BLaER1 (cell line): ENCODE results near the gene AGAP3.

Experiments
- H3K27ac ChIP-seq: shearing (Covaris generic); formaldehyde crosslinking; 2 replicates; pipeline ENCODE4 v1.8.1; 2022
- H3K27me3 ChIP-seq: shearing (Covaris generic); formaldehyde crosslinking; 2 replicates; pipeline ENCODE4 v1.8.1; 2022
- H3K36me3 ChIP-seq: shearing (Covaris generic); formaldehyde crosslinking; 2 replicates; pipeline ENCODE4 v1.8.1; 2022
- H3K4me1 ChIP-seq: shearing (Covaris generic); formaldehyde crosslinking; 2 replicates; pipeline ENCODE4 v1.8.1; 2022
- H3K4me2 ChIP-seq: shearing (Covaris generic); formaldehyde crosslinking; 2 replicates; pipeline ENCODE4 v1.8.1; 2022
- H3K4me3 ChIP-seq: shearing (Covaris generic); formaldehyde crosslinking; 2 replicates; pipeline ENCODE4 v1.8.1; 2022
- H3K9ac ChIP-seq: shearing (Covaris generic); formaldehyde crosslinking; 2 replicates; pipeline ENCODE4 v1.8.1; 2022
- H3K9me3 ChIP-seq: shearing (Covaris generic); formaldehyde crosslinking; 2 replicates; pipeline ENCODE4 v1.8.1; 2022
- H4K20me1 ChIP-seq: shearing (Covaris generic); formaldehyde crosslinking; 2 replicates; pipeline ENCODE4 v1.8.1; 2022
- Cebpa-rat ChIP-seq: shearing (Covaris generic); IDR thresholded peaks from 2 replicates; pipeline ENCODE4 v1.8.1; 2022

AGAP3 gene

DNA sequence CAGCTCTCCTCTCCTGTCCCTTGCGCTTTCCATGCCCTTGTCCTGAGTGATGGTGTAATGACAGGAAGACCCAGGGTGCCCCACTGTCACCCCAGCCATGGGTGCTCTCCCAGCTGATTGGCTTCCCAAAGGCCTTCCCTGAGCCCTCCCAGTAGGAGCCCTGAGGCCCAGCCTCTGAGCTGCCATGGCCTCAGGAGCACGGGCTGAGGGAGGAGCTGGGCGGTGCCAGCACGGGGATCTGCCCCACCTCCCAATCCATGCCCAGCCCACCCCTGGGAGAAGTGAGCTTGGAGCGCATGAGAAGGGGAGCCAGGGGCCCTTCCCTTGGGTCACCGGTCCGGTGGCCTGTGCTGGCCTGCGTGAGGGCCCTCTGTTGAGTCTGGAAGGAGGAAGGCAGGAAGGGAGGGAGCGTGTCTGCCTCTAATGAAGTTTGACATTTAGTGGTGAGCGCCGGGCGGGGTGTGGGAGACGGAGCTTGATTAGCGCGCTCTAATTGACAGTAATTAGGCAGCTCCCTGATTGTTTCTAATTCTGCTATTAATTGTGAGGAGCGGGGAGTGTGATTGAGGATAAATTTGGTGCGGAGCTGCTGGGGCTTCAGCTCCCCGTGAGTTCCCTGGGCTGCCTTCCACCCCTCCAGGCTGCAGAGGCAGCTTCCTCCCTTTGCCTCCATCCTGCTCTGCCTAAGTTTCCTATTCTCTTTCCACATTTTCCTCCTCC, 53.0 kb downstream of the AGAP3 start:
- Histone ChIP-seq H4K20me1 (peaks cover 40% of the 10 kb centered on the region), H3K27me3 (no peaks in the 10 kb centered on the region), H3K36me3 (peaks cover 91% of the 10 kb centered on the region), H3K9ac (no peak overlapping the region), H3K9me3 (no peaks in the 10 kb centered on the region), H3K4me2 (no peak overlapping the region), H3K4me1 (peaks cover 19% of the 10 kb centered on the region), H3K27ac (no peak overlapping the region), H3K4me3 (no peak overlapping the region)
- TF ChIP-seq Cebpa-rat = no peak

DNA sequence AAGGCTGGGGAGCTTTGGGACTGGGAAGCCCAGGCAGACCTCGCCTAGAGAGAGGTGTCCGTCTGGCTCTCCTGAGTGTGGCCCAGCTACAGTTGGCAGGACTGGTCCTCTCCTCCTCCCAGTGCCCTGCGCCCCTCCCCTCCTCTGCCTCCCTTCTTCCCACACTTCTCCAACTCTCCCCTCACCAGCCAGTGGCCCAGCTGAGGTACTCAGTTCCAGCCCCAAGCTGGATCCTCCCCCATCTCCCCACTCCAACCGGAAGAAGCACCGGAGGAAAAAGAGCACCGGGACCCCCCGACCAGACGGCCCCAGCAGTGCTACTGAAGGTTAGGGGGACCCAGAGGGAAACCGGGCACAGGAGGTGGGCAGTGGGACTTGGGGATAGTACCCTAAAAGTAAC, 53.5 kb downstream of the AGAP3 start:
- TF ChIP-seq Cebpa-rat = no peak
- Histone ChIP-seq H3K9me3 (no peaks in the 10 kb centered on the region), H3K9ac (no peak overlapping the region), H3K36me3 (peaks cover 91% of the 10 kb centered on the region), H3K27me3 (no peaks in the 10 kb centered on the region), H3K4me2 (no peak overlapping the region), H3K27ac (no peak overlapping the region), H3K4me1 (peaks cover 19% of the 10 kb centered on the region), H4K20me1 (peaks cover 40% of the 10 kb centered on the region), H3K4me3 (no peak overlapping the region)

DNA sequence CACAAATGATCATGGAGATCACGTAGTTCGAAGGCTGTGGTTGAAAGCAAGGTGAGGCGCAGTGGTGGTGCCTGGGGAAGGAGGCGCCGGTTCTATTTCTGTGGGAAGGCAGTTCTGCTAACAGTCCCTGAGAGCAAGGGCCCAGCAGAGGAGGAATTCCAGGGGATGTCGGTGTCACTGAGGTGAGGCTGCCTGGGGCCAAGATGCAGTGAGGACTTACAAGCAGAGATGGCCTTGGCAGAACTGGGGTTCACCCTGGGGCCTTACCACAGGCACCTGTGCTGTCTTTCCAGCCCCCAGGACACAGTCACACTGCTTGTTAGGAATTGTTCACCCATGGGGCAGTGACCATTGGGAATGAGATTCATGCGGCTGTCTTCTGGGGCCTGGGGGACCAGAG, 54.6 kb downstream of the AGAP3 start:
- H3K27ac ChIP-seq = no peak overlapping the region
- peaks cover 40% of the 10 kb centered on the region for H4K20me1 ChIP-seq
- TF ChIP-seq Cebpa-rat = no peak

DNA sequence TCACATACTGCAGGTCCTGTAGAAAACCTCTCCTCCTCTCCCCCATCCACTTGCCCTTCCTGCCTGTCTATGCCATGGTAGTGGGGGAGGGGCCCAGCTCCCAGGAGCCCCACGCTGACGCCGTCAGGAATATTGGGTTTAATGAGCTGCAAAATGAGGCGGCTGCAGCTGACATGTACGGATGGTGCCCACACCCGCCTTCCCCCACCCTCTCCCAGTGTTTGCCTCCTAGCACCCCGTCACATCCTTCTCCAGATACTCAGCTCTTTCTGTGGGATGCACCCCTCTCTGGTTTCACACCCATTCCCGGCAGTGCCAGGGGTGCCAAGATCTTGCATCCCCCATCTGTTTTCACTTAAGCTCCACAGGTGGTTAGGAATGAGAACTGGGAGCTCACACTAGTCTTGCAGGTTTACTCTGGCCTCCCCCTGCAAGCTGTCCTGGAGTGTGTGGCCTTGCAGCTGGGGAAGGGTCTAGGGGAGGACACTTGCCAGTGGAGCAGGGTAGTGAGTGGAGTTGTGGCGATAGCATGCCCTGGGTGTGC, 55.1 kb downstream of the AGAP3 start:
- H3K9ac ChIP-seq = no peak overlapping the region
- no peak overlapping the region for H3K27ac ChIP-seq
- H3K4me1 ChIP-seq = peaks cover 19% of the 10 kb centered on the region
- TF ChIP-seq Cebpa-rat = no peak
- no peak overlapping the region for H3K4me3 ChIP-seq
- H4K20me1 ChIP-seq = peaks cover 40% of the 10 kb centered on the region
- peaks cover 79% of the 10 kb centered on the region for H3K36me3 ChIP-seq
- no peaks in the 10 kb centered on the region for H3K27me3 ChIP-seq
- no peaks in the 10 kb centered on the region for H3K9me3 ChIP-seq
- H3K4me2 ChIP-seq = no peak overlapping the region

More for the DNA sequence above, 54.6 kb downstream of the AGAP3 start:
- Histone ChIP-seq H3K9ac (no peak overlapping the region), H3K4me2 (no peak overlapping the region), H3K4me1 (peaks cover 19% of the 10 kb centered on the region), H3K36me3 (peaks cover 84% of the 10 kb centered on the region), H3K9me3 (no peaks in the 10 kb centered on the region), H3K27me3 (no peaks in the 10 kb centered on the region), H3K4me3 (no peak overlapping the region)

- Histone ChIP-seq H3K27me3 (no peaks in the 10 kb centered on the region), H3K9ac (no peak overlapping the region), H3K9me3 (no peaks in the 10 kb centered on the region), H3K4me3 (no peak overlapping the region), H3K36me3 (peaks cover 73% of the 10 kb centered on the region), H4K20me1 (peaks cover 37% of the 10 kb centered on the region), H3K4me1 (peaks cover 19% of the 10 kb centered on the region), H3K27ac (no peak overlapping the region), H3K4me2 (peak overlapping the region; percentile 64)
- no peak for TF ChIP-seq Cebpa-rat
Observed at GRCh38 chr7:151141855-151142685, 55.8 kb downstream of the AGAP3 start.

DNA sequence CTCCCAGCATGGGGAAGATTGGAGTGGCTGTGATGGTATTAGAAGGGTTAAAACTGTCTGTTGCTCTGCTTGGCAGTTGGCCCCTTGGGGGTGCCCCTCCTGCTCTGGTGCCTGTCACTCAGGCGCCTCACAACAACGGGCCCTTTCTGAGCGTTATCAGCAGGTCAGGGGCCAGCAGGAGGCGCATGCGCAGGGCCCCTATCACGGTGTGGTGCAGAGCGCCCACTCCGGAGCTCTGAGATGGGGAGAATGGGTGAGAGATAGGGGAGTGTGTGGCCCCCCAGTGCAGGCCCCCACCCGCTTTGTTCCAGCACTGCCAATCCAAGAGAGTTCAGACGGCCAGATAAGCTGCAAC, 56.4 kb downstream of the AGAP3 start:
- Histone ChIP-seq H3K27ac (no peak overlapping the region), H3K9ac (no peak overlapping the region), H3K4me2 (peak overlapping the region; percentile 64), H3K27me3 (no peaks in the 10 kb centered on the region), H4K20me1 (peaks cover 31% of the 10 kb centered on the region), H3K36me3 (peaks cover 67% of the 10 kb centered on the region), H3K4me1 (peaks cover 19% of the 10 kb centered on the region), H3K9me3 (no peaks in the 10 kb centered on the region), H3K4me3 (no peak overlapping the region)
- no peak for TF ChIP-seq Cebpa-rat

- H4K20me1 ChIP-seq = peaks cover 30% of the 10 kb centered on the region
- H3K4me3 ChIP-seq = no peak overlapping the region
- H3K9me3 ChIP-seq = no peaks in the 10 kb centered on the region
- H3K4me1 ChIP-seq = peaks cover 19% of the 10 kb centered on the region
- no peak overlapping the region for H3K27ac ChIP-seq
- H3K36me3 ChIP-seq = peaks cover 60% of the 10 kb centered on the region
- no peak overlapping the region for H3K9ac ChIP-seq
- TF ChIP-seq Cebpa-rat = no peak
- H3K4me2 ChIP-seq = peak overlapping the region; percentile 64
- no peaks in the 10 kb centered on the region for H3K27me3 ChIP-seq
Observed at GRCh38 chr7:151143261-151144015, 57.2 kb downstream of the AGAP3 start.

DNA sequence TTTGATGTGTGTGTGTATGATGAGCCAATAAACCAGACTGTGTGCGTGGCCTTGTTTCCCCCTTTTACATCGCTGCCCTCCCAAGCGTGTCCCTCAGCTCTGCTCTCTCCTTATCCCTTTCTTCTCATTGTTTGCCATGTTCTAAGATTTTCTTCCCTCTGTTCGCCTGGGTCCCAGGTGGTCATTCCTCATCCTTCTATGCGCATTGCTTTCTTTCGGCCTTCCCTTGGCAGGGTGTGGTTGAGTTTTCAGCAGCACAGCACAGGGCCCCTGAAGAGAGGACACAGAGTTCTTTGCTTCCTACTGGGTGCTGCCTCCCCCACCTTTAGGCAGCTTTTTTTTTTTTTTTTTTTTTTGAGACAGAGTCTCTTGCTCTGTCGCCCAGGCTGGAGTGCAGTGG, 58.1 kb downstream of the AGAP3 start:
- Histone ChIP-seq H3K9me3 (no peaks in the 10 kb centered on the region), H3K4me1 (peaks cover 19% of the 10 kb centered on the region), H3K4me2 (no peak overlapping the region), H3K9ac (no peak overlapping the region), H3K36me3 (peaks cover 57% of the 10 kb centered on the region), H4K20me1 (peaks cover 25% of the 10 kb centered on the region), H3K4me3 (no peak overlapping the region), H3K27ac (no peak overlapping the region), H3K27me3 (no peaks in the 10 kb centered on the region)
- TF ChIP-seq Cebpa-rat = no peak

DNA sequence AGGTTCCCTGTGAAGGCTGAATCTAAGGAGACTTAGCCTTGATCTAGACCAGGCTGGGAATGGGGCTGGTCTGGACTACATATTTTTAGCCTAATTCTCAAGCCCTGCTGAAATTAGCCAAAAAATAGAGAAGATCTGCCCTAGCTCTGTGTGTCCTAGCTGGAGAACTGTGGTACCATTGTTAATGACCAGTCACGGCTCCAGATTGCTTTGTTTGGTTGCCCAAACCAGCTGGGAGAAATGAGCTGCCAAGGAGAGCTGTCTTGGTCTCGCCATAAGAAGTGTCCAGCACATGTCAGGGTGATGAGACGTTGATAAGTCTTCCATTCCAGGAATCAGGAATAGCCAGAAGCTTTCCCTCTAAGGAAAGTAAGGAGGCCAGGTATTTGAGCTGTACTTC, 60.5 kb downstream of the AGAP3 start:
- H3K4me1 ChIP-seq = peaks cover 18% of the 10 kb centered on the region
- TF ChIP-seq Cebpa-rat = no peak
- H3K9ac ChIP-seq = no peak overlapping the region
- H3K27ac ChIP-seq = no peak overlapping the region
- no peaks in the 10 kb centered on the region for H3K27me3 ChIP-seq
- no peaks in the 10 kb centered on the region for H3K9me3 ChIP-seq
- H3K36me3 ChIP-seq = peaks cover 34% of the 10 kb centered on the region
- H3K4me2 ChIP-seq = no peak overlapping the region
- no peak overlapping the region for H3K4me3 ChIP-seq
- H4K20me1 ChIP-seq = peaks cover 15% of the 10 kb centered on the region
